ENCODE measurements around the gene FLT3LG. TPM values are rescaled to one million over a fixed set of nuclear protein-coding genes. Genes with fewer than 3 reads are reported as not detected.

The FLT3LG gene
- total and polyA plus RNA-seq, 9 of the 15 experiments (the other 6 are each of a cell fraction or from before 2014, with no cell fraction given), result 0.31 to 6.4 (median 1.1) TPM

GRCh38 chr19:49473868-49474541 lies at the start of gene FLT3LG (continued):
- TF ChIP-seq CHD7 (IDR thresholded peaks at IDR 0.05; ENCODE audit: low read depth, low read length) (no peak), ZNF239 (CRISPR knock-in tag; IDR thresholded peaks at IDR 0.05) (no peak), TAF1 (IDR thresholded peaks at IDR 0.05; ENCODE audit: control insufficient read depth, extremely low read depth, insufficient read depth, low read length, severe bottlenecking) (peak; percentile 26), GABPB1 (CRISPR knock-in tag; IDR thresholded peaks at IDR 0.05) (peak; percentile 21; the same call in 1 of the 2 replicates), RB1 (IDR thresholded peaks at IDR 0.05; ENCODE audit: low read depth) (peak; percentile 94), PCBP1 (IDR thresholded peaks at IDR 0.05; ENCODE audit: low read depth, low read length, poor library complexity, severe bottlenecking) (no peak), ZNF764 (CRISPR knock-in tag; IDR thresholded peaks at IDR 0.05; ENCODE audit: low read depth) (no peak), SMC3 (conservative IDR thresholded peaks at IDR 0.05; ENCODE audit: insufficient read depth, low read depth, low read length) (peak; percentile 69), HNRNPLL (IDR thresholded peaks at IDR 0.05; ENCODE audit: low read depth, low read length, poor library complexity, severe bottlenecking) (peak; percentile 66), SRSF1 (IDR thresholded peaks at IDR 0.05; ENCODE audit: low read depth, low read length) (no peak), ZNF224 (CRISPR knock-in tag; IDR thresholded peaks at IDR 0.05) (no peak), STAT5A (IDR thresholded peaks at IDR 0.05; ENCODE audit: borderline replicate concordance, low read length) (no peak), ZNF143 (CRISPR knock-in tag; IDR thresholded peaks at IDR 0.05) (no peak), RFX5 (IDR thresholded peaks at IDR 0.05; ENCODE audit: low read depth, low read length) (no peak), PHF21A (IDR thresholded peaks at IDR 0.05; ENCODE audit: borderline replicate concordance, low read depth) (no peak), RFX1 (IDR thresholded peaks at IDR 0.05) (no peak)
- TF ChIP-seq, protein P1, sequence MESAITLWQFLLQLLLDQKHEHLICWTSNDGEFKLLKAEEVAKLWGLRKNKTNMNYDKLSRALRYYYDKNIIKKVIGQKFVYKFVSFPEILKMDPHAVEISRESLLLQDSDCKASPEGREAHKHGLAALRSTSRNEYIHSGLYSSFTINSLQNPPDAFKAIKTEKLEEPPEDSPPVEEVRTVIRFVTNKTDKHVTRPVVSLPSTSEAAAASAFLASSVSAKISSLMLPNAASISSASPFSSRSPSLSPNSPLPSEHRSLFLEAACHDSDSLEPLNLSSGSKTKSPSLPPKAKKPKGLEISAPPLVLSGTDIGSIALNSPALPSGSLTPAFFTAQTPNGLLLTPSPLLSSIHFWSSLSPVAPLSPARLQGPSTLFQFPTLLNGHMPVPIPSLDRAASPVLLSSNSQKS (CRISPR knock-in tag; IDR thresholded peaks at IDR 0.05), result no peak
